ENCODE results near the gene NEURL2.
A peak's percentile ranks its signal among the peaks of the same experiment; 100 is the strongest.

The NEURL2 gene

GRCh38 chr20:45860560-45861220, 30.3 kb downstream of the NEURL2 start:
- Histone ChIP-seq H3K4me1 (ENCODE audit: insufficient read depth, low read length) (peaks cover 8% of the 10 kb centered on the region; the same call in 1 of the 2 replicates), H3K36me3 (ENCODE audit: insufficient read depth, low read length) (no peaks in the 10 kb centered on the region), H3K27ac (ENCODE audit: low read depth, low read length) (no peak overlapping the region), H3K27me3 (ENCODE audit: insufficient read depth, low read length) (no peaks in the 10 kb centered on the region), H3K9ac (ENCODE audit: low read depth, low read length) (no peak overlapping the region), H3K9me3 (ENCODE audit: insufficient read depth, low read depth, low read length) (no peaks in the 10 kb centered on the region), H3K4me3 (ENCODE audit: low read length) (no peak overlapping the region)
- WGBS = 85% methylated on average over 7 of the region's 7 CpGs

- no peak overlapping the region for H3K9ac ChIP-seq (ENCODE audit: low read depth, low read length)
- no peaks in the 10 kb centered on the region for H3K9me3 ChIP-seq (ENCODE audit: insufficient read depth, low read depth, low read length)
- H3K36me3 ChIP-seq (ENCODE audit: insufficient read depth, low read length) = no peaks in the 10 kb centered on the region
- H3K4me3 ChIP-seq (ENCODE audit: low read length) = no peak overlapping the region
- H3K27ac ChIP-seq (ENCODE audit: low read depth, low read length) = no peak overlapping the region
- WGBS = 97% methylated on average over 5 of the region's 5 CpGs
- no peaks in the 10 kb centered on the region for H3K27me3 ChIP-seq (ENCODE audit: insufficient read depth, low read length)
- H3K4me1 ChIP-seq (ENCODE audit: insufficient read depth, low read length) = peaks cover 11% of the 10 kb centered on the region
Measured at GRCh38 chr20:45859916-45860315, 31.1 kb downstream of the NEURL2 start.

GRCh38 chr20:45857882-45858216, 33.2 kb downstream of the NEURL2 start:
- peak overlapping the region; percentile 89 for H3K4me3 ChIP-seq (ENCODE audit: low read length)
- 1% methylated on average over 13 of the region's 13 CpGs for WGBS
- no peaks in the 10 kb centered on the region for H3K27me3 ChIP-seq (ENCODE audit: insufficient read depth, low read length)
- H3K4me1 ChIP-seq (ENCODE audit: insufficient read depth, low read length) = peaks cover 28% of the 10 kb centered on the region
- no peaks in the 10 kb centered on the region for H3K9me3 ChIP-seq (ENCODE audit: insufficient read depth, low read depth, low read length)
- H3K9ac ChIP-seq (ENCODE audit: low read depth, low read length) = 0 out of 2 replicates have a peak overlapping the region, but pooled peaks have one; percentile 12
- peak overlapping the region; percentile 80 for H3K27ac ChIP-seq (ENCODE audit: low read depth, low read length)
- no peaks in the 10 kb centered on the region for H3K36me3 ChIP-seq (ENCODE audit: insufficient read depth, low read length)

GRCh38 chr20:45857114-45857881, 33.7 kb downstream of the NEURL2 start, which contains the start of the genes ACOT8 and ZSWIM3:
Gene ACOT8, minus strand, starts transcription at chr20:45857392. Its CDS starts 77 bp downstream, at chr20:45857315.
Gene ZSWIM3, plus strand, starts transcription at chr20:45857614. Its CDS starts 212 bp downstream, at chr20:45857826.
- H3K9ac ChIP-seq (ENCODE audit: low read depth, low read length) = peak within 1 kb of the TSS; percentile 68
- H3K4me3 ChIP-seq (ENCODE audit: low read length) = peak within 1 kb of the TSS; percentile 89
- 1% methylated on average over 33 of the region's 36 CpGs for WGBS
- H3K27ac ChIP-seq (ENCODE audit: low read depth, low read length) = peak within 1 kb of the TSS; percentile 80
- peaks cover 28% of the 10 kb centered on the region for H3K4me1 ChIP-seq (ENCODE audit: insufficient read depth, low read length)
- H3K9me3 ChIP-seq (ENCODE audit: insufficient read depth, low read depth, low read length) = no peaks in the 10 kb centered on the region
- H3K36me3 ChIP-seq (ENCODE audit: insufficient read depth, low read length) = no peaks in the 10 kb centered on the region
- H3K27me3 ChIP-seq (ENCODE audit: insufficient read depth, low read length) = no peaks in the 10 kb centered on the region

GRCh38 chr20:45853484-45853883, 37.5 kb downstream of the NEURL2 start:
- Histone ChIP-seq H3K9me3 (ENCODE audit: insufficient read depth, low read depth, low read length) (no peaks in the 10 kb centered on the region), H3K9ac (ENCODE audit: low read depth, low read length) (peak overlapping the region; percentile 50), H3K27ac (ENCODE audit: low read depth, low read length) (peak overlapping the region; percentile 92), H3K4me3 (ENCODE audit: low read length) (peak overlapping the region; percentile 30), H3K4me1 (ENCODE audit: insufficient read depth, low read length) (peaks cover 26% of the 10 kb centered on the region), H3K36me3 (ENCODE audit: insufficient read depth, low read length) (peaks cover 7% of the 10 kb centered on the region; the same call in 1 of the 2 replicates), H3K27me3 (ENCODE audit: insufficient read depth, low read length) (no peaks in the 10 kb centered on the region)
- 29% methylated on average over 1 of the region's 2 CpGs for WGBS

GRCh38 chr20:45852326-45852725, 38.7 kb downstream of the NEURL2 start:
- Histone ChIP-seq H3K9me3 (ENCODE audit: insufficient read depth, low read depth, low read length) (no peaks in the 10 kb centered on the region), H3K9ac (ENCODE audit: low read depth, low read length) (no peak overlapping the region), H3K27me3 (ENCODE audit: insufficient read depth, low read length) (no peaks in the 10 kb centered on the region), H3K4me1 (ENCODE audit: insufficient read depth, low read length) (peaks cover 20% of the 10 kb centered on the region), H3K27ac (ENCODE audit: low read depth, low read length) (no peak overlapping the region; the same call in 1 of the 2 replicates), H3K4me3 (ENCODE audit: low read length) (no peak overlapping the region), H3K36me3 (ENCODE audit: insufficient read depth, low read length) (peaks cover 10% of the 10 kb centered on the region; the same call in 1 of the 2 replicates)
- WGBS = 95% methylated on average over 6 of the region's 6 CpGs

GRCh38 chr20:45851501-45851900, 39.5 kb downstream of the NEURL2 start:
- no peak overlapping the region for H3K4me3 ChIP-seq (ENCODE audit: low read length)
- H3K27ac ChIP-seq (ENCODE audit: low read depth, low read length) = no peak overlapping the region
- peaks cover 11% of the 10 kb centered on the region for H3K36me3 ChIP-seq (ENCODE audit: insufficient read depth, low read length)
- peaks cover 20% of the 10 kb centered on the region for H3K4me1 ChIP-seq (ENCODE audit: insufficient read depth, low read length)
- no peaks in the 10 kb centered on the region for H3K27me3 ChIP-seq (ENCODE audit: insufficient read depth, low read length)
- no peaks in the 10 kb centered on the region for H3K9me3 ChIP-seq (ENCODE audit: insufficient read depth, low read depth, low read length)
- no peak overlapping the region for H3K9ac ChIP-seq (ENCODE audit: low read depth, low read length)

GRCh38 chr20:45850926-45851325, 40.1 kb downstream of the NEURL2 start:
- H3K27ac ChIP-seq (ENCODE audit: low read depth, low read length) = no peak overlapping the region
- 92% methylated on average over 1 of the region's 1 CpG for WGBS

GRCh38 chr20:45850238-45850637, 40.8 kb downstream of the NEURL2 start:
- no peaks in the 10 kb centered on the region for H3K27me3 ChIP-seq (ENCODE audit: insufficient read depth, low read length)
- H3K9ac ChIP-seq (ENCODE audit: low read depth, low read length) = no peak overlapping the region
- H3K9me3 ChIP-seq (ENCODE audit: insufficient read depth, low read depth, low read length) = no peaks in the 10 kb centered on the region
- H3K4me1 ChIP-seq (ENCODE audit: insufficient read depth, low read length) = peaks cover 20% of the 10 kb centered on the region
- no peak overlapping the region for H3K27ac ChIP-seq (ENCODE audit: low read depth, low read length)
- peaks cover 23% of the 10 kb centered on the region for H3K36me3 ChIP-seq (ENCODE audit: insufficient read depth, low read length)
- H3K4me3 ChIP-seq (ENCODE audit: low read length) = no peak overlapping the region
- WGBS = 96% methylated on average over 2 of the region's 2 CpGs

More at GRCh38 chr20:45850926-45851325, 40.1 kb downstream of the NEURL2 start:
- Histone ChIP-seq H3K36me3 (ENCODE audit: insufficient read depth, low read length) (peaks cover 17% of the 10 kb centered on the region), H3K4me3 (ENCODE audit: low read length) (no peak overlapping the region), H3K9ac (ENCODE audit: low read depth, low read length) (no peak overlapping the region), H3K4me1 (ENCODE audit: insufficient read depth, low read length) (peaks cover 20% of the 10 kb centered on the region), H3K9me3 (ENCODE audit: insufficient read depth, low read depth, low read length) (no peaks in the 10 kb centered on the region), H3K27me3 (ENCODE audit: insufficient read depth, low read length) (no peaks in the 10 kb centered on the region)

GRCh38 chr20:45848969-45849582, 41.9 kb downstream of the NEURL2 start:
- WGBS = 95% methylated on average over 8 of the region's 8 CpGs
- Histone ChIP-seq H3K27me3 (ENCODE audit: insufficient read depth, low read length) (no peaks in the 10 kb centered on the region), H3K36me3 (ENCODE audit: insufficient read depth, low read length) (peaks cover 32% of the 10 kb centered on the region), H3K27ac (ENCODE audit: low read depth, low read length) (no peak overlapping the region), H3K9me3 (ENCODE audit: insufficient read depth, low read depth, low read length) (no peaks in the 10 kb centered on the region), H3K4me1 (ENCODE audit: insufficient read depth, low read length) (peaks cover 10% of the 10 kb centered on the region), H3K9ac (ENCODE audit: low read depth, low read length) (no peak overlapping the region), H3K4me3 (ENCODE audit: low read length) (no peak overlapping the region)

- WGBS = 97% methylated on average over 8 of the region's 8 CpGs
- peaks cover 5% of the 10 kb centered on the region for H3K4me1 ChIP-seq (ENCODE audit: insufficient read depth, low read length)
- H3K27ac ChIP-seq (ENCODE audit: low read depth, low read length) = no peak overlapping the region
- H3K9ac ChIP-seq (ENCODE audit: low read depth, low read length) = no peak overlapping the region
- no peak overlapping the region for H3K4me3 ChIP-seq (ENCODE audit: low read length)
- no peaks in the 10 kb centered on the region for H3K9me3 ChIP-seq (ENCODE audit: insufficient read depth, low read depth, low read length)
- no peaks in the 10 kb centered on the region for H3K27me3 ChIP-seq (ENCODE audit: insufficient read depth, low read length)
- H3K36me3 ChIP-seq (ENCODE audit: insufficient read depth, low read length) = peaks cover 38% of the 10 kb centered on the region
Measured at GRCh38 chr20:45848421-45848820, 42.6 kb downstream of the NEURL2 start.
